Measurements from ENCODE around the gene SFT2D1. TPM values are rescaled to one million over a fixed set of nuclear protein-coding genes. Genes with fewer than 3 reads are reported as not detected.
"Not testable (repeated sequence)": the region's sequence is repeated elsewhere in the genome, so short reads cannot be mapped to it uniquely, and the experiment has no call there.

Gene SFT2D1
- total RNA-seq, 3 donors from 2014 or later (not counting 1 experiment from before 2014, with no cell fraction given), result 32.8 to 44.7 (median 33.5) TPM

DNA sequence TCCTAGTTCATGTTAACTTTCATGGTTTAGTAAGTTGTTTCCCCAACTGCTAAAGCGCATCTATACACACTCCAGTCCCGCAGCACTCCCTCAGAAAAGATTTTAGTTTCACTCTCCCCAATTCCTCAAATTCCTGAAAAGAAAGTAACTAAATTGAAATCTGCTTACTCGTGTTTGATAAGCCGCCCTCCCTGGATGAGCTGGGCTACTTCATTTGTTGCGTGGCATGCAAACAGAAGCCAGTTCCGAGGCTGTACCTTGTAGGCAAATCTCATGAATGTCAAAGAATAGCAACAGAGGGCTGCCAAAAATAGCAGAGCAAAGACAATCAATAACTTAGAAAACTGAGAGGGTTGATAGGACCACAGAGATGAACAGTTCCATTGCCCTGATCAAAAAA lies 23.5 kb upstream of the SFT2D1 start:
- Histone ChIP-seq H3K4me3 (ENCODE audit: low read length) (no peak overlapping the region), H3K27me3 (ENCODE audit: control insufficient read depth, insufficient read depth, low read length) (no peaks in the 10 kb centered on the region), H3K9me3 (ENCODE audit: control insufficient read depth, insufficient read depth, low read length) (no peaks in the 10 kb centered on the region), H3K27ac (ENCODE audit: low read length) (no peak overlapping the region), H3K36me3 (ENCODE audit: control insufficient read depth, insufficient read depth, low read length) (peaks cover 29% of the 10 kb centered on the region), H3K4me1 (ENCODE audit: control insufficient read depth, insufficient read depth, low read length) (no peaks in the 10 kb centered on the region)
- DNase-seq (no peak), ATAC-seq (no peak)
- intact Hi-C loops (cut with micrococcal nuclease), result no loop called here
- no peaks in the 10 kb centered on the region for H3K9me3 Mint-ChIP-seq
- H3K36me3 Mint-ChIP-seq, result peaks cover 7% of the 10 kb centered on the region
- TF ChIP-seq, protein P1, sequence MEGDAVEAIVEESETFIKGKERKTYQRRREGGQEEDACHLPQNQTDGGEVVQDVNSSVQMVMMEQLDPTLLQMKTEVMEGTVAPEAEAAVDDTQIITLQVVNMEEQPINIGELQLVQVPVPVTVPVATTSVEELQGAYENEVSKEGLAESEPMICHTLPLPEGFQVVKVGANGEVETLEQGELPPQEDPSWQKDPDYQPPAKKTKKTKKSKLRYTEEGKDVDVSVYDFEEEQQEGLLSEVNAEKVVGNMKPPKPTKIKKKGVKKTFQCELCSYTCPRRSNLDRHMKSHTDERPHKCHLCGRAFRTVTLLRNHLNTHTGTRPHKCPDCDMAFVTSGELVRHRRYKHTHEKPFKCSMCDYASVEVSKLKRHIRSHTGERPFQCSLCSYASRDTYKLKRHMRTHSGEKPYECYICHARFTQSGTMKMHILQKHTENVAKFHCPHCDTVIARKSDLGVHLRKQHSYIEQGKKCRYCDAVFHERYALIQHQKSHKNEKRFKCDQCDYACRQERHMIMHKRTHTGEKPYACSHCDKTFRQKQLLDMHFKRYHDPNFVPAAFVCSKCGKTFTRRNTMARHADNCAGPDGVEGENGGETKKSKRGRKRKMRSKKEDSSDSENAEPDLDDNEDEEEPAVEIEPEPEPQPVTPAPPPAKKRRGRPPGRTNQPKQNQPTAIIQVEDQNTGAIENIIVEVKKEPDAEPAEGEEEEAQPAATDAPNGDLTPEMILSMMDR (IDR thresholded peaks at IDR 0.05), result no peak
- 95% methylated on average over 6 of the region's 6 CpGs for WGBS (ENCODE audit: insufficient coverage)
- no peaks in the 10 kb centered on the region for H3K27me3 Mint-ChIP-seq (ENCODE audit: low read depth in 2 of 2)
- H3K4me1 Mint-ChIP-seq, result no peaks in the 10 kb centered on the region
- no peak overlapping the region for H3K4me3 Mint-ChIP-seq
- no peak overlapping the region for H3K27ac Mint-ChIP-seq

DNA sequence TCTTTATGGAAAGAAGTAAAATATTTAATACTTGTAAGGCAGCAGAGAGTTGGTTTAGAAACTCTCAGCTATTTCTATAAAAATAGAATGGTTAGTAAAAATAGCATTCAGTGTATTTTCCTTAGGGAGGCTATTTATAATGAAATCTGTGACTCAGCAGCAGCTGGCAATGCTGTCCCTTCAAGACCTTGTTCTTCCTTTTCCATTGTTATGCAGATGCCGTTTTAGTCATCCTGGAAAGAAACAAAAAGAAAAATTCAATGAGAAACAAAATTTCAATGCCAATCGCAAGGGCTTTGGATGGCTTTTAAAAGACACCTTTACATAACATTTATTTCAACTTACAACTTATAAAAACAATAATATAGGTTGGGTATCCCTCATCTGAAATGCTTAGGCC lies 22.9 kb upstream of the SFT2D1 start:
- H3K4me3 ChIP-seq (ENCODE audit: low read length), result no peak overlapping the region
- no peaks in the 10 kb centered on the region for H3K9me3 Mint-ChIP-seq
- H3K4me1 ChIP-seq (ENCODE audit: control insufficient read depth, insufficient read depth, low read length), result no peaks in the 10 kb centered on the region
- no peaks in the 10 kb centered on the region for H3K4me1 Mint-ChIP-seq
- H3K36me3 Mint-ChIP-seq, result peaks cover 7% of the 10 kb centered on the region
- TF ChIP-seq, protein P1 (IDR thresholded peaks at IDR 0.05), result no peak
- H3K4me3 Mint-ChIP-seq, result no peak overlapping the region
- WGBS (ENCODE audit: insufficient coverage), result 83% methylated on average over 1 of the region's 2 CpGs
- intact Hi-C loops (cut with micrococcal nuclease), result no loop called here
- no peak overlapping the region for H3K27ac Mint-ChIP-seq
- DNase-seq (no peak), ATAC-seq (no peak)
- H3K27me3 ChIP-seq (ENCODE audit: control insufficient read depth, insufficient read depth, low read length), result no peaks in the 10 kb centered on the region
- no peaks in the 10 kb centered on the region for H3K9me3 ChIP-seq (ENCODE audit: control insufficient read depth, insufficient read depth, low read length)
- H3K27ac ChIP-seq (ENCODE audit: low read length), result no peak overlapping the region
- H3K36me3 ChIP-seq (ENCODE audit: control insufficient read depth, insufficient read depth, low read length), result peaks cover 29% of the 10 kb centered on the region
- H3K27me3 Mint-ChIP-seq (ENCODE audit: low read depth in 2 of 2), result peaks cover 0 to 1% of the 10 kb centered on the region in 2 donors

DNA sequence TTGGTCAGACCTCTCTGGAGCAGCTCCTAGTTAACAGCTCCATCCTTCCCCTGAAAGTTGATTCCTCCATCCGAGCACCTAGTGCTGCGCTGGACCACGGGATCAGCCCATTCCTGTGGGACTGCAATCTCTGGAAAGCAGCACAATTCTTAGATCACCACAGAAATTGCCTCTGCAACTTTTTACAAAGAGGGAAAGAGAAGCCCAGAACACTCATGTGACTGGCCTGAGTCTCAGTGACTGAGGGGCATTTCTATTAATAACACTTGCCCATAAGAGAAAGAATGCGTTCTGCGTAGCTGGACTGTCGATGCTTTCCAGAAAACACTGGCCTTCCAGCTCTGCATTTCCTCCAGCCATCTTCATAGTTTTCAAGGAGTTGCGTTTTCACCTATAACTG lies 22.1 kb upstream of the SFT2D1 start:
- TF ChIP-seq, protein P1 (IDR thresholded peaks at IDR 0.05), result no peak
- Histone ChIP-seq H3K27ac (ENCODE audit: low read length) (no peak overlapping the region), H3K9me3 (ENCODE audit: control insufficient read depth, insufficient read depth, low read length) (no peaks in the 10 kb centered on the region), H3K27me3 (ENCODE audit: control insufficient read depth, insufficient read depth, low read length) (no peaks in the 10 kb centered on the region), H3K4me3 (ENCODE audit: low read length) (no peak overlapping the region), H3K36me3 (ENCODE audit: control insufficient read depth, insufficient read depth, low read length) (peaks cover 29% of the 10 kb centered on the region), H3K4me1 (ENCODE audit: control insufficient read depth, insufficient read depth, low read length) (no peaks in the 10 kb centered on the region)
- H3K27me3 Mint-ChIP-seq (ENCODE audit: low read depth in 2 of 2), result peaks cover 0 to 9% of the 10 kb centered on the region in 2 donors
- intact Hi-C loops (cut with micrococcal nuclease), result no loop called here
- ATAC-seq (no peak), DNase-seq (no peak)
- no peak overlapping the region for H3K4me3 Mint-ChIP-seq
- no peaks in the 10 kb centered on the region for H3K4me1 Mint-ChIP-seq
- no peaks in the 10 kb centered on the region for H3K9me3 Mint-ChIP-seq
- no peak overlapping the region for H3K27ac Mint-ChIP-seq
- H3K36me3 Mint-ChIP-seq, result peaks cover 7% of the 10 kb centered on the region
- 97% methylated on average over 7 of the region's 7 CpGs for WGBS (ENCODE audit: insufficient coverage)

DNA sequence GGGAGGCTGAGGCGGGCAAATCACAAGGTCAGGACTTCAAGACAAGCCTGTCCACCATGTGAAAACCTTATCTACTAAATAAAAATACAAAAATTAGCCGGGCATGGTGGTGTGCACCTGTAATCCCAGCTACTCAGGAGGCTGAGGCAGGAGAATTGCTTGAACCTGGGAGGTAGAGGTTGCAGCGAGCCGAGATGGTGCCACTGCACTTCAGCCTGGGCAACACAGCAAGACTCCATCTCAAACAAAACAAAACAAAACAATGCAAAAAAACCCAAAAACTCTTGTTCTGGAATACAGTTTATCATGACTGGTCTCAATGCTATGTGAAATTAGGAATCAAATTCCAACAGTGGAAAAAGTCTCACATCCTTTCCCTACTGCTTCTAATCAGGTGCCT lies 20.1 kb upstream of the SFT2D1 start:
- intact Hi-C loops (cut with micrococcal nuclease), result not testable (repeated sequence)

More for the DNA sequence above, 20.1 kb upstream of the SFT2D1 start:
- not testable (repeated sequence) for ATAC-seq; H3K9me3 Mint-ChIP-seq; H3K36me3 Mint-ChIP-seq; H3K27ac Mint-ChIP-seq; H3K9me3 ChIP-seq (ENCODE audit: control insufficient read depth, insufficient read depth, low read length); H3K27ac ChIP-seq (ENCODE audit: low read length); H3K4me3 Mint-ChIP-seq; H3K4me3 ChIP-seq (ENCODE audit: low read length); H3K4me1 Mint-ChIP-seq; H3K4me1 ChIP-seq (ENCODE audit: control insufficient read depth, insufficient read depth, low read length); DNase-seq; H3K27me3 ChIP-seq (ENCODE audit: control insufficient read depth, insufficient read depth, low read length)
- peaks cover 24% of the 10 kb centered on the region for H3K36me3 ChIP-seq (ENCODE audit: control insufficient read depth, insufficient read depth, low read length)
- 100% methylated on average over 4 of the region's 4 CpGs for WGBS (ENCODE audit: insufficient coverage)
- H3K27me3 Mint-ChIP-seq (ENCODE audit: low read depth in 2 of 2), result peaks cover 0 to 22% of the 10 kb centered on the region in 2 donors
